Neural progenitor cell (in vitro differentiated cells): Measurements from ENCODE around the gene PTCH1.
A peak's percentile ranks its signal among the peaks of the same experiment; 100 is the strongest.

Experiments used
- CTCF ChIP-seq: fragments of 200-600 bp; sonication (generic); IDR thresholded peaks from 2 replicates; pipeline ENCODE4 v1.5.1; 2017; ENCODE audit warnings: antibody characterized with exemption, mild to moderate bottlenecking
- EZH2 ChIP-seq: fragments of 200-600 bp; sonication (generic); IDR thresholded peaks from 2 replicates; pipeline ENCODE4 v1.6.1; 2017; ENCODE audit warnings: antibody characterized with exemption, mild to moderate bottlenecking, moderate library complexity

- TF ChIP-seq CTCF = no peak
- TF ChIP-seq EZH2 = peak; percentile 43
Observed at GRCh38 chr9:95506678-95507463, 9.9 kb downstream of the PTCH1 start.
